Breast epithelium (tissue), 3 donors: ENCODE measurements around the gene PDE7B.

ENCODE experiments used
- POLR2A ChIP-seq: fragments of 450-650 bp; IDR thresholded peaks from one replicate; pipeline ENCODE4 v1.6.1; 2016; ENCODE audit warnings: antibody characterized with exemption, mild to moderate bottlenecking, moderate library complexity
- TF ChIP-seq, protein P1 (sequence below), 3 donors: fragments of 450-650 bp; IDR thresholded peaks; one replicate each; pipeline ENCODE4 v1.5.1; 2016 to 2017; ENCODE audit warnings: antibody characterized with exemption in 3 of 3, mild to moderate bottlenecking in 3 of 3, moderate library complexity in 3 of 3

DNA sequence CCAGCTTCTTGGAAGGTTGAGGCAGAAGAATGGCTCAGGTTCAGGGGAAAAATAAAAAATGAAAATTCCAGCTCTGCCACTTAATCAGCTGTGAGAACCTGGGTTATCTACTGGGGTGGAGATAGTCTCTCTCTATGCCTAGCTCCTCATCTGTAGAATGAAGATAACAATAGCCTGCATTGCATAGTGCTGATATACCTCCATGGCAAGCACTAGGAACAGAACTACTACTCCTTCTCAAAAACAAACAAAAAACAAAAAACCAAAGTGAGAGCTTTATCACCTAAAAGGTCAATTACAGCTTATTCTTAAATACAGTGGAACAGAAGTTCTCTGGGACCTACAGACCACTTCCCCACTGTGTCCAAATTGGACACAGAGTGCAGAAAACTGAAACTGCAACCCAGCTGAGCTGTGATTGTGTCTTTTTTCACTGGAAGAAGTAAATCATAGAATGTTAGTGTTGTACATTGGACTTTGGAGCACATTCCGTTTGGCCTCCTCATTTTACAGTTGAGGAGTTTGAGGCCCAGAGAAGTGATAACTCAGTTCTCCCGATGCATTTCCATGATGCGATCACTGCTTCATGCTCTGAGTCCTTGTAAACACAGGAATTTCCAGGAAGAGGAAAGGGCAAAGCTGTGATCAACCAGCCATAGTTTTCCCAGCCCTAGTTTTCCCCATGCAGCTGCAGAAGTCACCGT is 375.3 kb downstream of the PDE7B start:
- TF ChIP-seq, protein P1, sequence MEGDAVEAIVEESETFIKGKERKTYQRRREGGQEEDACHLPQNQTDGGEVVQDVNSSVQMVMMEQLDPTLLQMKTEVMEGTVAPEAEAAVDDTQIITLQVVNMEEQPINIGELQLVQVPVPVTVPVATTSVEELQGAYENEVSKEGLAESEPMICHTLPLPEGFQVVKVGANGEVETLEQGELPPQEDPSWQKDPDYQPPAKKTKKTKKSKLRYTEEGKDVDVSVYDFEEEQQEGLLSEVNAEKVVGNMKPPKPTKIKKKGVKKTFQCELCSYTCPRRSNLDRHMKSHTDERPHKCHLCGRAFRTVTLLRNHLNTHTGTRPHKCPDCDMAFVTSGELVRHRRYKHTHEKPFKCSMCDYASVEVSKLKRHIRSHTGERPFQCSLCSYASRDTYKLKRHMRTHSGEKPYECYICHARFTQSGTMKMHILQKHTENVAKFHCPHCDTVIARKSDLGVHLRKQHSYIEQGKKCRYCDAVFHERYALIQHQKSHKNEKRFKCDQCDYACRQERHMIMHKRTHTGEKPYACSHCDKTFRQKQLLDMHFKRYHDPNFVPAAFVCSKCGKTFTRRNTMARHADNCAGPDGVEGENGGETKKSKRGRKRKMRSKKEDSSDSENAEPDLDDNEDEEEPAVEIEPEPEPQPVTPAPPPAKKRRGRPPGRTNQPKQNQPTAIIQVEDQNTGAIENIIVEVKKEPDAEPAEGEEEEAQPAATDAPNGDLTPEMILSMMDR (IDR thresholded peaks at IDR 0.05): no peak
- no peak for TF ChIP-seq POLR2A
